Astrocyte of the spinal cord (primary cell): ENCODE measurements around the gene CLEC1B.
"Not testable (repeated sequence)": the region's sequence is repeated elsewhere in the genome, so short reads cannot be mapped to it uniquely, and the experiment has no call there.

Experiments used
- DNase-seq: peaks from one replicate; pipeline ENCODE4 v3.0.0; 2011; ENCODE audit warnings: low read depth, low spot score
- H3K4me3 ChIP-seq: 2 replicates; pipeline ENCODE4 v1.5.1; 2011; ENCODE audit warnings: low read depth, mild to moderate bottlenecking, low read length, moderate library complexity
- CTCF ChIP-seq: IDR thresholded peaks from 2 replicates; pipeline ENCODE4 v1.5.1; 2012; ENCODE audit warnings: low read depth, mild to moderate bottlenecking, low read length, inconsistent platforms
- in situ Hi-C: cut with HindIII; loops from 2 replicates; pipeline ENCODE4 v1.10.0; 2017; ENCODE audit warnings: low sequenced_read_pairs

The CLEC1B gene

GRCh38 chr12:9980126-9980525 lies 18.8 kb downstream of the CLEC1B start:
- TF ChIP-seq CTCF, result no peak
- in situ Hi-C loops, result no loop called here
- no peak for DNase-seq
- H3K4me3 ChIP-seq, result no peak overlapping the region

GRCh38 chr12:9977916-9978315 lies 21.0 kb downstream of the CLEC1B start:
- no peak for DNase-seq
- H3K4me3 ChIP-seq, result no peak overlapping the region
- in situ Hi-C loops, result no loop called here
- no peak for TF ChIP-seq CTCF

GRCh38 chr12:9976626-9977025 lies 22.3 kb downstream of the CLEC1B start:
- DNase-seq, H3K4me3 ChIP-seq, in situ Hi-C loops: not testable (repeated sequence)

- in situ Hi-C loops, result no loop called here
- TF ChIP-seq CTCF, result no peak
- no peak overlapping the region for H3K4me3 ChIP-seq
- no peak for DNase-seq
These were observed 23.3 kb downstream of the CLEC1B start for GRCh38 chr12:9975614-9976013.

- DNase-seq, in situ Hi-C loops, H3K4me3 ChIP-seq: not testable (repeated sequence)
These were observed 24.2 kb downstream of the CLEC1B start for GRCh38 chr12:9974731-9975130.

- no peak overlapping the region for H3K4me3 ChIP-seq
- no peak for TF ChIP-seq CTCF
- DNase-seq, result no peak
- in situ Hi-C loops, result no loop called here
These were observed 25.0 kb downstream of the CLEC1B start for GRCh38 chr12:9973949-9974348.

GRCh38 chr12:9971181-9971580 lies 27.7 kb downstream of the CLEC1B start, which contains the start of gene CLEC12A:
Gene CLEC12A, plus strand, starts transcription at chr12:9971409. Its CDS starts 188 bp downstream, at chr12:9971597.
- no peak for DNase-seq
- TF ChIP-seq CTCF, result no peak
- no peak within 1 kb of the TSS for H3K4me3 ChIP-seq

GRCh38 chr12:9969673-9970072 lies 29.2 kb downstream of the CLEC1B start:
- H3K4me3 ChIP-seq, result no peak overlapping the region
- in situ Hi-C loops, result no loop called here
- no peak for TF ChIP-seq CTCF
- no peak for DNase-seq

More at GRCh38 chr12:9971181-9971580, 27.7 kb downstream of the CLEC1B start, which contains the start of gene CLEC12A:
- in situ Hi-C loops, result no loop called here
